Peyer's patch (tissue), 4 donors: ENCODE measurements around the gene KRT39.

Experiments
- CTCF ChIP-seq, 6 experiments: fragments of 450-650 bp in 4 of 6; fragments of 200-600 bp in 2 of 6; sonication (generic) in 1 of 6; IDR thresholded peaks; one replicate each; pipeline ENCODE4 v1.5.1; 2017 to 2019; ENCODE audit warnings: antibody characterized with exemption in 6 of 6, mild to moderate bottlenecking in 3 of 6, moderate library complexity in 1 of 6
- POLR2A ChIP-seq, 2 donors: fragments of 450-650 bp; IDR thresholded peaks; one replicate each; pipeline ENCODE4 v1.5.1; 2017; ENCODE audit warnings: antibody characterized with exemption in 2 of 2, mild to moderate bottlenecking in 2 of 2, moderate library complexity in 2 of 2

GRCh38 chr17:40993839-40994238, 27.1 kb upstream of the KRT39 start, which contains the start of gene KRTAP3-3:
- TF ChIP-seq CTCF (IDR thresholded peaks at IDR 0.05): no peak
- no peak for TF ChIP-seq POLR2A (IDR thresholded peaks at IDR 0.05)
